PC-9 (cell line): ENCODE results near the gene SDK1.

Experiments
- CTCF ChIP-seq: fragments of 200-600 bp; sonication (generic); conservative IDR thresholded peaks from 2 replicates; pipeline ENCODE4 v1.6.1; 2017; ENCODE audit warnings: mixed run types, antibody characterized with exemption, mild to moderate bottlenecking, moderate library complexity
- EZH2 ChIP-seq: fragments of 200-600 bp; sonication (generic); IDR thresholded peaks from 2 replicates; pipeline ENCODE4 v1.8.0; 2017; ENCODE audit warnings: antibody characterized with exemption, low read depth

DNA sequence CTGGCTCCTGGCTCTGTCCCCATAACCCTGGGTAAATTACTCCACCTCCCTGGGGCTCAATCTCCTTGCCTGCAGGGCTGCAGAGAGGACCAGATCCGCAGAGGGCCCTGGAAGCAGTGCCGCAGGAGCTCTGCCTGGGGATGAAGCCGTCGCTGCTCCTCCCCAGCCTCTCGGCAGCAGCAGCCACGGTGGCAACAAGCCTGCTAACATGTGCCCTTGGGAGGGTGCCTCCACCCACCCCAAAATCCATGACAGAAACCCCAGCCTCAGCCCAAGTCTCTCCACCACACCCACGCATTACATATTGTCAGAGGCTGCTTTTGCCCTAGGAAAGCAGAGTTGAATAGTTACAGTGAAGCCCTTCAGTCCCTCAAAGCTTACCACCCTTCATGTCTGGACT, 894.6 kb downstream of the SDK1 start:
- TF ChIP-seq CTCF (no peak), EZH2 (no peak)
